HepG2 (cell line): ENCODE measurements around the gene SMG7. TPM values are rescaled to one million over a fixed set of nuclear protein-coding genes. Genes with fewer than 3 reads are reported as not detected.
A peak's percentile ranks its signal among the peaks of the same experiment; 100 is the strongest.

Source experiments
- ATAC-seq: fragments of 200-7000 bp; cut with Tn5 transposase; 3 replicates; pipeline ENCODE4 v1.9.1; 2020; ENCODE audit warnings: mild to moderate bottlenecking, moderate library complexity
- BruUV-seq: library from RNA; stranded (reverse); fragments of 400-500 nt; replicated peaks from 2 replicates; lab custom pipeline; 2021; lab: Mats Ljungman, UMichigan
- CTCF ChIA-PET: fragments of 300-600 bp; formaldehyde crosslinking; extraction: SDS; loops from one replicate; lab custom pipeline; 2021; ENCODE audit warnings: low total read pairs, inconsistent platforms, low intra/inter-chr PET ratio; lab: Yijun Ruan, JAX
- POLR2A ChIA-PET: fragments of 350-600 bp; sonication (Branson Sonifier 250); formaldehyde crosslinking; loops from one replicate; lab custom pipeline; 2020; ENCODE audit warnings: antibody characterized with exemption, inconsistent platforms; lab: Yijun Ruan, JAX
- DNase-seq: peaks from one replicate; pipeline ENCODE4 v3.0.0-alpha.2; 2015; ENCODE audit warnings: low spot score
- FAIRE-seq: peaks from 3 replicates; lab custom pipeline; 2011; peaks lifted over from hg19 to GRCh38; lab: Jason Lieb, UNC
- H2AFZ ChIP-seq: one replicate; pipeline ENCODE4 v1.6.1; 2011; ENCODE audit warnings: low read length, inconsistent platforms
- H3K27ac ChIP-seq: fragments of 300-600 bp; 3 replicates; pipeline ENCODE4 v1.8.0; 2011; ENCODE audit warnings: mixed run types, mild to moderate bottlenecking, mixed read lengths, low read length, inconsistent platforms; ENCODE audit not compliant: insufficient read depth; ENCODE audit errors: extremely low read length
- H3K27me3 ChIP-seq, 2 experiments: fragments of 200-600 bp in 1 of 2; 2 replicates in 1 of 2; 3 replicates in 1 of 2; pipeline versions ENCODE4 v1.6.0 to v1.8.0; 2011; ENCODE audit warnings: low read length in 2 of 2, mild to moderate bottlenecking in 2 of 2, moderate library complexity in 2 of 2, inconsistent platforms in 1 of 2; ENCODE audit not compliant: insufficient read depth in 2 of 2, control insufficient read depth in 1 of 2
- H3K36me3 ChIP-seq, 2 experiments: fragments of 200-600 bp in 1 of 2; replicated peaks in 1 of 2; 2 replicates in 1 of 2; 3 replicates in 1 of 2; pipeline versions ENCODE4 v1.5.1 to v1.8.0; 2011; ENCODE audit warnings: low read length in 2 of 2, inconsistent platforms in 1 of 2; ENCODE audit not compliant: insufficient read depth in 2 of 2, control insufficient read depth in 1 of 2
- H3K4me1 ChIP-seq: 2 replicates; pipeline ENCODE4 v1.5.1; 2012; ENCODE audit warnings: low read length, inconsistent platforms; ENCODE audit not compliant: insufficient read depth
- H3K4me2 ChIP-seq: 2 replicates; pipeline ENCODE4 v1.6.0; 2011; ENCODE audit warnings: low read depth, low read length, inconsistent platforms
- H3K4me3 ChIP-seq, 3 experiments: fragments of 200-600 bp in 1 of 3; sonication (generic), shearing (Covaris generic) in 1 of 3; replicated peaks in 1 of 3; 2 replicates each; pipeline ENCODE4 v1.5.1; 2011 to 2016; ENCODE audit warnings: low read length in 3 of 3, inconsistent platforms in 2 of 3, low read depth in 2 of 3, mild to moderate bottlenecking in 2 of 3, control low read depth in 1 of 3, mixed read lengths in 1 of 3; ENCODE audit not compliant: insufficient read depth in 1 of 3
- H3K79me2 ChIP-seq: one replicate; pipeline ENCODE4 v1.6.1; 2011; ENCODE audit warnings: low read length, inconsistent platforms; ENCODE audit not compliant: insufficient read depth
- H3K9ac ChIP-seq: 2 replicates; pipeline ENCODE4 v1.6.0; 2011; ENCODE audit warnings: mild to moderate bottlenecking, low read depth, low read length, inconsistent platforms; ENCODE audit not compliant: insufficient read depth
- H3K9me3 ChIP-seq: 2 replicates; pipeline ENCODE4 v1.5.1; 2012; ENCODE audit warnings: mild to moderate bottlenecking, low read length
- H4K20me1 ChIP-seq: 2 replicates; pipeline ENCODE4 v1.6.0; 2011; ENCODE audit warnings: inconsistent platforms, mild to moderate bottlenecking, low read length, moderate library complexity; ENCODE audit not compliant: insufficient read depth
- CHD2 ChIP-seq: IDR thresholded peaks from 2 replicates; pipeline ENCODE4 v1.6.1; 2011; ENCODE audit warnings: low read depth, low read length, improper control_type of control experiment
- POLR2A ChIP-seq, 2 experiments: IDR thresholded peaks; 2 replicates each; pipeline ENCODE4 v1.6.1; 2011; ENCODE audit warnings: low read depth in 2 of 2, low read length in 2 of 2, mild to moderate bottlenecking in 1 of 2, moderate library complexity in 1 of 2; ENCODE audit not compliant: insufficient read depth in 1 of 2
- POLR2AphosphoS5 ChIP-seq: IDR thresholded peaks from 2 replicates; pipeline ENCODE4 v1.6.1; 2012; ENCODE audit warnings: low read depth, low read length
- SAFB2 ChIP-seq: sonication (generic); formaldehyde crosslinking; IDR thresholded peaks from 2 replicates; pipeline ENCODE4 v1.5.1; 2020; ENCODE audit warnings: missing genetic modification reagents, low read depth, mild to moderate bottlenecking, borderline replicate concordance
- SNAI1 ChIP-seq: sonication (generic); formaldehyde crosslinking; IDR thresholded peaks from 2 replicates; pipeline ENCODE4 v1.5.0; 2020; ENCODE audit warnings: mild to moderate bottlenecking, missing genetic modification reagents, borderline replicate concordance
- SPEN ChIP-seq: sonication (generic); formaldehyde crosslinking; IDR thresholded peaks from 2 replicates; pipeline ENCODE4 v1.5.1; 2020; ENCODE audit warnings: low read depth, mild to moderate bottlenecking, missing genetic modification reagents
- ZFY ChIP-seq: sonication (generic); formaldehyde crosslinking; IDR thresholded peaks from 2 replicates; pipeline ENCODE4 v1.4.0; 2020; ENCODE audit warnings: missing genetic modification reagents
- ZNF121 ChIP-seq: sonication (generic); formaldehyde crosslinking; IDR thresholded peaks from 2 replicates; pipeline ENCODE4 v1.5.0; 2020; ENCODE audit warnings: mild to moderate bottlenecking, missing genetic modification reagents
- WGBS: methylation state at CpG from one replicate; pipeline ENCODE4 v1.1.6; 2017; ENCODE audit warnings: low lambda C conversion rate; 5-methylcytosine and 5-hydroxymethylcytosine counted together
- in situ Hi-C: cut with HindIII; loops from 2 replicates; pipeline ENCODE4 v1.10.0; 2017; ENCODE audit warnings: low pct_unique_long_range_greater_than_20kb; ENCODE audit not compliant: extremely low pct_ligation_motif_present
- intact Hi-C: fragments of 100-400 bp; cut with micrococcal nuclease; formaldehyde crosslinking; loops from one replicate; pipeline ENCODE4 v1.10.0; 2022; ENCODE audit not compliant: unreplicated experiment
- polyA plus RNA-seq, 8 experiments: library from polyadenylated mRNA; depleted of rRNA in 3 of 8; stranded (reverse) in 7 of 8; unstranded in 1 of 8; fragments of >200 nt; fragmentation: Illumina TruSeq in 4 of 8; extraction: Trizol in 4 of 8; gene quantifications; 2 replicates each; pipeline versions ENCODE4 v1.2.1 to v1.2.3, GENCODE V29; 2011 to 2016; ENCODE audit warnings: low read depth in 4 of 8, missing spikeins in 1 of 8, mixed read lengths in 1 of 8; ENCODE audit not compliant: insufficient read depth in 1 of 8
- total RNA-seq, 5 experiments: library from RNA; depleted of rRNA; stranded (reverse); fragments of >200 nt; fragmentation: Illumina TruSeq; extraction: Trizol; gene quantifications; 2 replicates each; pipeline ENCODE4 v1.2.3, GENCODE V29; 2016; ENCODE audit warnings: low read depth in 1 of 5
- TF ChIP-seq, protein P1 (sequence below): IDR thresholded peaks from 2 replicates; pipeline ENCODE4 v1.6.1; 2016

SMG7 gene
- total and polyA plus RNA-seq, 2 of the 13 experiments (the other 11 are each of a cell fraction or from before 2014, with no cell fraction given), result 14.9 to 27.9 TPM

DNA sequence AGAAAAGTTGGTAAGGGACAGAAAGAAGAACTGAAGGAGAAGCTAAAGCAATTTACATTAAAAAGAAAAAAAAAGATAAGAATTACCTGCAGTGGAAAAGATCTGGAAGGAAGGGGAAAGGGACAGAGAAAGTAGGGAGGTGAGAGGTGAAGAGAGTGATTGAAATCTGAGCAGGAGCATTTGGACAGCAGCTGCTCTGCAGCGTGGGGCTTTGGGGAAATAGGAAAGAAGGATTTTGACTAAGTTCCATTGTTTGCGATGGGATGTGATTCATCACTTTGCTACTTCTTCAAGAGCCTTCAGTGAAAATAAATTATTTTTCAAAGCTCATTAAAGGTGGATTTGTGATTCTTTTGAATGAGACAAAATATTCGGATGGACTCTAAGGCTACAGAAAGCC lies 28.1 kb upstream of the SMG7 start (continued):
- no peak for TF ChIP-seq ZNF121 (CRISPR knock-in tag)

DNA sequence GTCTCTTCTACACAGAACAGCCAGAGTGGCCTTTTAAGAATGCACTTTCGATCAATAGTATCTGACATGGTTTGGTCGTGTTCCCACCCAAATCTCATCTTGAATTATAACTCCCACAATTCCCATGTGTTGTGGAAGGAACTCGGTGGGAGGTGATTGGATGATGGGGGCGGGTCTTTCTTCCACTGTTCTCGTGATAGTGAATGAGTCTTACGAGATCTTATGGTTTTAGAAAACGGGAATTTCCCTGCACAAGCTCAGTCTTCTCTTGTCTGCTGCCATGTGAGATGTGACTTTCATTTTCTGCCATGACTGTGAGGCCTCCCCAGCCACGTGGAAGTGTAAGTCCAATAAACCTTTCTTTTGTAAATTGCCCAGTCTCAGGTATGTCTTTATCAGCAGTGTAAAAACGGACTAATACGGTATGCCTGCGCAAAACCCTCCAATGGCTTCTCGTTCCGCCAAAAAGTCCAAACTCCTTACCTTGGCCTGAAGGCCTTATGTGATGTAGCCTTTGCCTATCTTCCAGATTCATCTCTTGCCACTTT lies 23.0 kb upstream of the SMG7 start:
- no peaks in the 10 kb centered on the region for H3K79me2 ChIP-seq
- no peak for DNase-seq
- H3K4me2 ChIP-seq, result peak overlapping the region; percentile 20; the same call in 1 of the 2 replicates
- in situ Hi-C loops, result no loop called here
- H3K4me1 ChIP-seq, result no peaks in the 10 kb centered on the region
- ChIA-PET CTCF (no interaction called here), POLR2A (no interaction called here)
- H3K4me3 ChIP-seq, result no peak overlapping the region
- no peaks in the 10 kb centered on the region for H3K9me3 ChIP-seq
- TF ChIP-seq SPEN (CRISPR knock-in tag) (no peak), POLR2A (IDR thresholded peaks at IDR 0.05; ENCODE audit: insufficient read depth in 1 of 2, low read depth in 2 of 2, low read length in 2 of 2) (peak in 1 of 2 experiments; percentile 48; a peak in 1 of 4 replicates), SAFB2 (CRISPR knock-in tag) (no peak), CHD2 (peak; percentile 54; the same call in 1 of the 2 replicates), ZFY (CRISPR knock-in tag) (0 out of 2 replicates have a peak, but pooled peaks have one; percentile 28), SNAI1 (CRISPR knock-in tag) (no peak)
- FAIRE-seq, result no peak
- ATAC-seq, result no peak
- H3K9ac ChIP-seq, result no peak overlapping the region
- WGBS, result 52% methylated on average over 13 of the region's 13 CpGs
- H2AFZ ChIP-seq, result no peak overlapping the region
- H3K27ac ChIP-seq, result no peak overlapping the region
- no peaks in the 10 kb centered on the region for H4K20me1 ChIP-seq
- intact Hi-C loops, result no loop called here
- no TSS peak for BruUV-seq
- H3K36me3 ChIP-seq, result no peaks in the 10 kb centered on the region
- H3K27me3 ChIP-seq, result no peaks in the 10 kb centered on the region

DNA sequence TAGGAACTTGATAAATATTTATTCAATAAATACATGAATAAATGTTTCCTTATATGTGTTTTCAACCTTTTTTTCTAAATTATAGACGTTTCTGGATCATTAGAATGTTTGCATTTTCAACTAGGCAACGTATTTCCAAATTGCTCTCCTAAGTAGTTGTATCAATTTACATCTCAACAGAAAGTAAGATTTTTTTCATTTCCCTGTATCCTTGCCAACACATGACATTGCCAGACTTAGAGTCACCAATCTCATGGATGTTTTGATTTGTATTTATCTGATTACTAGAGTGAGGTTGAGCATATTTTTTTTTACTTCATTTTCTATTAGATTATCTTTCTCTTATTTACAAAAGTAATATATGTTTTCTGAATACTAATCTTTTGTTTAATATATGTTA lies 22.2 kb upstream of the SMG7 start:
- intact Hi-C loops, result no loop called here
- no peak overlapping the region for H3K4me2 ChIP-seq
- H3K27me3 ChIP-seq, result no peaks in the 10 kb centered on the region
- no peak for TF ChIP-seq POLR2AphosphoS5
- TF ChIP-seq, protein P1, sequence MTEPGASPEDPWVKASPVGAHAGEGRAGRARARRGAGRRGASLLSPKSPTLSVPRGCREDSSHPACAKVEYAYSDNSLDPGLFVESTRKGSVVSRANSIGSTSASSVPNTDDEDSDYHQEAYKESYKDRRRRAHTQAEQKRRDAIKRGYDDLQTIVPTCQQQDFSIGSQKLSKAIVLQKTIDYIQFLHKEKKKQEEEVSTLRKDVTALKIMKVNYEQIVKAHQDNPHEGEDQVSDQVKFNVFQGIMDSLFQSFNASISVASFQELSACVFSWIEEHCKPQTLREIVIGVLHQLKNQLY (CRISPR knock-in tag), result no peak
- H3K9ac ChIP-seq, result no peak overlapping the region
- POLR2A ChIA-PET, result no interaction called here
- in situ Hi-C loops, result no loop called here
- no peak overlapping the region; a peak in 1 of 6 replicates for H3K4me3 ChIP-seq
- CTCF ChIA-PET, result no interaction called here
- DNase-seq, result no peak
- H3K27ac ChIP-seq, result no peak overlapping the region
- no peak for ATAC-seq
- 3% methylated on average over 2 of the region's 2 CpGs for WGBS
- H4K20me1 ChIP-seq, result no peaks in the 10 kb centered on the region
- no peaks in the 10 kb centered on the region for H3K79me2 ChIP-seq
- BruUV-seq, result no TSS peak
- H3K4me1 ChIP-seq, result no peaks in the 10 kb centered on the region
- no peaks in the 10 kb centered on the region for H3K9me3 ChIP-seq
- no peak overlapping the region for H2AFZ ChIP-seq
- FAIRE-seq, result no peak
- no peaks in the 10 kb centered on the region for H3K36me3 ChIP-seq
